Stimulated activated naive B cell treated with anti-CD40 and anti-IgM and Interleukin-4, amounts not matched to agents 10 μg/mL and 1 μg/mL and 100 μg/mL, for 72 hours (primary cell): ENCODE results near the gene IGSF8.
A peak's percentile ranks its signal among the peaks of the same experiment; 100 is the strongest.

ENCODE experiments used
- ATAC-seq, 2 donors: fragments of 150-1000 bp; cut with Tn5 transposase; replicated peaks; 2 replicates each; pipeline ENCODE4 v1.10.0; 2021; ENCODE audit warnings: moderate library complexity in 1 of 2
- DNase-seq: peaks from one replicate; pipeline ENCODE4 v3.0.0; 2021
- H3K27ac Mint-ChIP-seq: one replicate; pipeline ENCODE4 v1.8.0; 2022; ENCODE audit warnings: mild to moderate bottlenecking, mixed read lengths
- H3K27me3 Mint-ChIP-seq, 2 donors: one replicate each; pipeline ENCODE4 v1.8.0; 2022; ENCODE audit warnings: mixed read lengths in 2 of 2
- H3K36me3 Mint-ChIP-seq, 2 donors: one replicate each; pipeline ENCODE4 v1.8.0; 2022; ENCODE audit warnings: mixed read lengths in 2 of 2, mild to moderate bottlenecking in 1 of 2
- H3K4me1 Mint-ChIP-seq, 2 donors: one replicate each; pipeline ENCODE4 v1.8.0; 2022; ENCODE audit warnings: mixed read lengths in 2 of 2, mild to moderate bottlenecking in 1 of 2
- H3K4me3 Mint-ChIP-seq, 2 donors: one replicate each; pipeline ENCODE4 v1.8.0; 2022; ENCODE audit warnings: mild to moderate bottlenecking in 2 of 2, mixed read lengths in 2 of 2, moderate library complexity in 1 of 2
- H3K9me3 Mint-ChIP-seq, 2 donors: one replicate each; pipeline ENCODE4 v1.8.0; 2022; ENCODE audit warnings: mixed read lengths in 2 of 2, mild to moderate bottlenecking in 1 of 2

Gene IGSF8

GRCh38 chr1:160103658-160104408 lies 5.4 kb upstream of the IGSF8 start:
- ATAC-seq = no peak
- H3K27ac Mint-ChIP-seq = no peak overlapping the region

DNA sequence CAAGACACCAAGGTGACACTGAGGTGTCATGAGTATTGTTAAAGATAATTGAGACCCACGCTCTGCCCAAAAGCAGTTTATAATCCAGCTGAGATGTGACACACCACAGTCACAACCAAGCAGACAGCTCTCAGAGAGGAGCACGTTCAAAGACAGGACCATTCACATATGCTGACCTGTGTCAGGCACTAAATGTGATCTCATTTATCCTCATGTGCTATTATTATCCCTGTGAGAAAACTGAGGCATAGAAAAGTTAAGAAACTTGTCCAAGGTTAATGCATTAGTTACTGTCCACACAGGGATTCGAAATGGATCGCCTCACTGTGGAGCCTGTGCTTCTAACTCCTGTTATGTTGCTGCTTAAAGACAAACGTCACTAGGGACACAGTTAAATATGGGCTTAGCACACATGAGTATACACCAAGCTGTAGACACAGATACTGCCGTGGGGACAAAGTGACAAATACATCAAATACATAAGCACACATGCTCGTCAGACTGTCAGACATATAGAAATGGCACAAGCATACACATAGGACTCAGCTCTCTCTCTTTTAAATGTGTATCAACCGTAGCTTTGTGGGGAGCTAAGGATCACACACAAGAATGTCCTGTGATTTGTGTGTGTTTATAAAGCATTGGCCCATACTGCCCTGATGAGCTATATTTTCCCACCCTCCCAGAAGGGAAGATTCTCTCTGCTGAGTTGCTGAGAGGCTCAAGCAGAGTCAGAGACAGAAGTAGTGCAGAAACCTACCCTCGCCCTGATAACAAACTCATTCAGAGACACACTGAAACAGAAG lies 3.5 kb upstream of the IGSF8 start:
- Mint-ChIP-seq H3K27me3 (peaks cover 0 to 5% of the 10 kb centered on the region in 2 donors), H3K36me3 (no peaks in the 10 kb centered on the region), H3K4me1 (peaks cover 31 to 32% of the 10 kb centered on the region in 2 donors), H3K9me3 (no peaks in the 10 kb centered on the region), H3K4me3 (no peak overlapping the region), H3K27ac (no peak overlapping the region)
- DNase-seq (no peak), ATAC-seq (no peak)

More at GRCh38 chr1:160103658-160104408, 5.4 kb upstream of the IGSF8 start:
- Mint-ChIP-seq H3K9me3 (no peaks in the 10 kb centered on the region), H3K36me3 (no peaks in the 10 kb centered on the region), H3K4me3 (no peak overlapping the region), H3K27me3 (peaks cover 5 to 7% of the 10 kb centered on the region in 2 donors), H3K4me1 (peaks cover 24% of the 10 kb centered on the region in 2 donors)
- no peak for DNase-seq

DNA sequence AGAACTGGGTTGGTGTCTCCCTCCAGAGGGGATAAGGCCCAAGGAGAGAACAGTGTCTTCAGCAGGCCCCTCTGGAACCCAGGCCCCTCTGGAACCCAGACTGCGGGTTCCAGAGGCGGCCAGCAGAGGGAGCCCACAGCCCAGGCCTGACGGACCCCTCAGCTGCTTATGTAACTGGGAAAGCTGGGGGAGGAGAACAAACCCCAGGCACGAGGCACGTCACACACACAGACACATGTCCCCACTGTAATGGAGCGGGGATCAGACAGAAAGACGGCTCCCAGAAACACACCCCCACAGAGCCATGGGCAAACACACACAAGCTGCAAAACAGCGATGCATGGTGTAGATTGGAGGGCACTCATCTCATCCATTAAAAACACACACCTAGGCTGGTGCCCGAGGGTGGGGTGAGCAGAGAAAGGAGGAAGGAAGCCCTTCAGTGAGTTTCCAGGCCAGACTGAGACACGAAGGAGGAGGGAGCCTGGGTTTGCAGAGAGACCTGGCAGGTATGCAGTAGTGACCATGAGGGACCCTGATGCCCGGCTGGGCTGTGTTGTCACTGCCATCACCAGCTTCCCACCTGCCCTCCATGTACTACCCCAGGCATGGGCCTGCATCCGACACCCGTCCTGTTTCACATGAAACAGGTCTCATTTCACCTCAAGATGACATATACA lies 2.8 kb upstream of the IGSF8 start:
- peak; percentile 40 to 45 for ATAC-seq
- Mint-ChIP-seq H3K9me3 (no peaks in the 10 kb centered on the region), H3K27me3 (peaks cover 0 to 5% of the 10 kb centered on the region in 2 donors), H3K27ac (peak overlapping the region; percentile 38), H3K4me1 (peaks cover 36 to 39% of the 10 kb centered on the region in 2 donors), H3K4me3 (peak overlapping the region; percentile 72 to 75), H3K36me3 (no peaks in the 10 kb centered on the region)
- DNase-seq = peak; percentile 51

DNA sequence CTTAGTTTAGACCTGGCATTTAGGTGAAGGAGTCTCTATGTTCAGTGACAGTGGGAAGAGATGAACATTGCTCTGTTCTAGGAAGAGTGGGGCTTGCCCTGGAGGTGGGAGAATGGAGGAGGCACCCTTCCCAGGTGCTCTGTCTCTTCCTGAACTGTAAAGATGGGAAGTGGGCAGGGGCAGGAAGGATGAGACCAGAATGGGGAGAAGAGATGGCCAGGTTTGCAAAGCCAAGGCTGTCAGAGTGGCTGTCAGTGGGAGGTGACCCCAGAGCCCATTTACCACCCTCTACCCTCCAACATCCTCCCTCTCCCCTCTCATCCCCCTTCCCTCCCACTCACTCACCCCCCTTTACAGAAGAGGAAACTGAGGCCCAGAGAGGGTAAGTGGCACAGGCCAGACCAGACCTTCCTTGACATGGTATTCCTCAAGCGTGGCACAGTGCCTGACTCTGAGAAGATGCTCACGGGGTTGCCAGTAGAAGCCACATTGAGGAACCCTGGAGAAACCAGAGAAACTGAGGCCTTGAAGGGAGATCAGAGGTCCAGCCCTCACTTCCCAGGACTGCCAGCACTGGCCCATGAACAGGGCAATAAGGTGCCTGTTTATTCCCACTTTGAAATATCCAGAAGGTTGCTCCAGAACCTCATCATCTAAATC lies 1.4 kb upstream of the IGSF8 start:
- H3K4me3 Mint-ChIP-seq = no peak overlapping the region
- no peaks in the 10 kb centered on the region for H3K9me3 Mint-ChIP-seq
- ATAC-seq = no peak
- no peak for DNase-seq
- peaks cover 0 to 5% of the 10 kb centered on the region in 2 donors for H3K27me3 Mint-ChIP-seq
- H3K27ac Mint-ChIP-seq = peak overlapping the region; percentile 89
- H3K36me3 Mint-ChIP-seq = no peaks in the 10 kb centered on the region
- H3K4me1 Mint-ChIP-seq = peaks cover 41 to 49% of the 10 kb centered on the region in 2 donors

- Mint-ChIP-seq H3K27me3 (peaks cover 0 to 5% of the 10 kb centered on the region in 2 donors), H3K4me3 (peak overlapping the region; percentile 84 to 87), H3K27ac (peak overlapping the region; percentile 89), H3K36me3 (peaks cover 4% of the 10 kb centered on the region in 2 donors), H3K4me1 (peaks cover 41 to 54% of the 10 kb centered on the region in 2 donors), H3K9me3 (no peaks in the 10 kb centered on the region)
- ATAC-seq (peak; percentile 83 to 90), DNase-seq (peak; percentile 88)
These were observed 588 bp upstream of the IGSF8 start for GRCh38 chr1:160098852-160099561.

DNA sequence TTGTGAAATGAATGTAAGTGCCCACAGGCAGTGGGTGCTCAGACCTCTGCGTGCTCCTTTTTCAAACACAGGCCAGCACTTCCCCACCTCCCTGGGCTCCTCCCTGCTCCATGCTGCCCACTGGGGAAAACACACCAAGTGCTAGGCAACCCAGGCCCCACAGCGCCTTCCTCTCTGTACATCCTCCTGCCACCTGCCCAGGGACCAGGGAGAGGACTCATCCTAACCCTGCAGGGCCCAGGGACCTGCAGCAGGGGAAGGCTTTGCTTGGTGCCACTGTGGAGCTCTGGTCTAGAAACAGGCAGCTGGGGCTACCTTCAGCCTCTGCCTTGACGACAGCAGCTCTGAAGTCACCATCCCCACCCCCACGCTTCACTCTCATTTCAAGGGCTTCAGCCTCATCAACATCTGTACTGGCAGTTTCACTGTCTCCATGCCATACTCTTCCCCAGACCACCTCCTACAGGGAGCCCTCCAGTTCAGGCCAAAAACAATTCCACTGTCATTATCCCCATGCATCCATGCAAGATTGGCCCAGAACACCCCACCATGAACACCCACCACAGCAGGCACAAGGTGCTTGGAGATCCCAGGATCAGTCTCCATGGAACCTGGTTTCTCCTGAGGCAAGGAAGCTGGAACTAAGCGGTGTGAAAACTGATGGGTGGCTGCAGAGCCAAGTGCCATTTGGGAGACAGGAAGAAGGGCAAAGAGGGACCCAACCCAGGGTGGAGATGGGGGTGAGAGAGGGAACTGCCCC lies 1.1 kb downstream of the IGSF8 start:
- Mint-ChIP-seq H3K27me3 (no peaks in the 10 kb centered on the region), H3K36me3 (peaks cover 6 to 14% of the 10 kb centered on the region in 2 donors), H3K4me3 (peak overlapping the region; percentile 88 to 93), H3K27ac (peak overlapping the region; percentile 86), H3K9me3 (no peaks in the 10 kb centered on the region), H3K4me1 (peaks cover 41 to 64% of the 10 kb centered on the region in 2 donors)
- ATAC-seq = no peak
- no peak for DNase-seq

DNA sequence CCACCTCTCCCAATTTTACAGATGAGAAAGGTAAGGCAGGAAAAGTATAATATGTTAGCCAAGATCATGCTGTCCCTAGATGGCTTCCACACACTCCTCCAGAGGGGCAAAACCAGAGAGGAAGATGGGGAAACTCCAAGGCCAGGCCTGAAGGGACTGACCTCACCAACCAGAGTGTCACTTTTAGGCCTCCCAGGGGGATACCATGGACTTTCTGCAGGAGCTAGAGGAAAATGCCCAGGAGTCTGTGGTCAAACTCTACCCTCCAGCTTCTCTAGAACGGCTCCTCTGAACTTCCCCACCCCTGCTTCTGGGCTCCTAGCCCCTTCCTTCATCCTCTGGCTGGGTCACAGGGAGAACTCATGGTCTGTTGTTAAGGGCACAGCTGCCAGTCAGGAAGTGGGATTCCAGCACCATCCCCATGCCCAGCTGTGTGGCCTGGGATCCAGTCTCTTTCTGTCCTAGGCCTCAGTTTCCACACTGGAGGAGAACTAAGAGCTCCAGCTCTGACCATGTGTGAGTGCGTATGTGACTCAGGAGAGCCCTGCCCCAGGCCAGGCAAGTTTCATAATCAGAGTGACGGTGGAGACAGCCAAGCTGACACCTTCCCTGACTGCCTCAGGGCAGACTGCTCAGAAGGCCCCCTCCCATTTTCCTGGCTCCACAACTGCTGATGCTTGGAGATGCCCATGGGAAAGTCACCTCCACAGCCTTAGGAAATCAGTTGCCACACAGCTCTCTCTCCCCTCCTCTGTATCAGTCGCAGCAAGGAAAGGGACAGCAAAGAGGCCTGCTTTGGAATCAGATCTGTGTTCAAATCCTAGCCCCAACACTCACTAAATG lies 1.9 kb downstream of the IGSF8 start:
- Mint-ChIP-seq H3K27ac (peak overlapping the region; percentile 47), H3K9me3 (no peaks in the 10 kb centered on the region), H3K4me3 (peak overlapping the region; percentile 30 to 48), H3K36me3 (peaks cover 6 to 19% of the 10 kb centered on the region in 2 donors), H3K4me1 (peaks cover 40 to 64% of the 10 kb centered on the region in 2 donors), H3K27me3 (no peaks in the 10 kb centered on the region)
- ATAC-seq (no peak), DNase-seq (no peak)

GRCh38 chr1:160095382-160096105 lies 2.9 kb downstream of the IGSF8 start:
- Mint-ChIP-seq H3K9me3 (no peaks in the 10 kb centered on the region), H3K36me3 (peaks cover 10 to 24% of the 10 kb centered on the region in 2 donors), H3K27me3 (no peaks in the 10 kb centered on the region), H3K27ac (peak overlapping the region; percentile 51), H3K4me3 (peak overlapping the region in 1 of 2 donors; percentile 27), H3K4me1 (peaks cover 31 to 54% of the 10 kb centered on the region in 2 donors)
- ATAC-seq (no peak), DNase-seq (no peak)

DNA sequence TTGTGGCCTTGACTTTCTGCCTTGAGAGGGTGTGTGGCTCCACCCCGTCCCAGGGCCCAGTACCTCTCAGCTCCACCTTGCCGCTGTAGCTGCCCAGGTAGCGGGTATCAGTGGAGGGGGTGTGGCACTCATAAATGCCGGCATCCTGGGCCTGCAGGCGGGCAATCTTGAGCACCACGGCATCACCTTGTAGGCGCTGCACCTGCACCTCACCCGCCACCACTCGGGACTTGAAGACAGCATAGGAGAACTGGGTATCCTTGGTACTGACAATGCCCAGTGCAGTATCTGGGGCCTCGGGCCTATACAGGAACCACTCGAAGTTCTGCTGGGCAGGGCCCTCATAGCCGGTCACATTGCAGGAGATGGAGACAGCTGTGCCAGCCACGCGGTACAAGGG lies 3.6 kb downstream of the IGSF8 start:
- Mint-ChIP-seq H3K36me3 (peaks cover 10 to 24% of the 10 kb centered on the region in 2 donors), H3K27me3 (no peaks in the 10 kb centered on the region), H3K4me3 (no peak overlapping the region), H3K27ac (peak overlapping the region; percentile 14), H3K9me3 (no peaks in the 10 kb centered on the region), H3K4me1 (peaks cover 31 to 53% of the 10 kb centered on the region in 2 donors)
- ATAC-seq (no peak), DNase-seq (no peak)

DNA sequence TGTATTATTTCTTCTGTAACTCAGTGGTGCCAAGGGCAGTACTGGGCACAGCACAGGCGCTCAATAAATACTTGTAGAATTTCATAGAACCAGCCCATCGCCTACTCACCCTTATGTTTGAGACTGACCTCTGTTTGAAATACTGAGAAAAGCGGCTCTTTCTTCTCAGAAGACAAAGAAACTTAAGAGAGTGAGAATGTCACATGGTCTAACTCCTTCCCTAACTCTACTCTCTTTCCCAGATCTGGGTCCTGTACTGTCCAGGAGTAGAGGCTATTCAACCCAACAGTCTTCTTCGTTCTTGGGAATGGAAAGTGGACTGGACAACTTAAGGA lies 4.2 kb downstream of the IGSF8 start:
- no peak overlapping the region for H3K27ac Mint-ChIP-seq
- no peaks in the 10 kb centered on the region for H3K27me3 Mint-ChIP-seq
- DNase-seq (no peak), ATAC-seq (no peak)
- no peaks in the 10 kb centered on the region for H3K9me3 Mint-ChIP-seq
- peaks cover 10 to 25% of the 10 kb centered on the region in 2 donors for H3K36me3 Mint-ChIP-seq
- no peak overlapping the region for H3K4me3 Mint-ChIP-seq
- peaks cover 27 to 48% of the 10 kb centered on the region in 2 donors for H3K4me1 Mint-ChIP-seq

GRCh38 chr1:160093624-160094290 lies 4.7 kb downstream of the IGSF8 start:
- Mint-ChIP-seq H3K27ac (no peak overlapping the region), H3K4me3 (no peak overlapping the region), H3K9me3 (no peaks in the 10 kb centered on the region), H3K4me1 (peaks cover 25 to 44% of the 10 kb centered on the region in 2 donors), H3K27me3 (no peaks in the 10 kb centered on the region), H3K36me3 (peaks cover 10 to 30% of the 10 kb centered on the region in 2 donors)
- ATAC-seq (no peak), DNase-seq (no peak)
